NCI-H82 treated with DMSO at 0.1 percent for 48 hours (cell line): ENCODE results near the gene CACNA2D3.

Source experiments
- DNase-seq: peaks from one replicate; lab custom pipeline; 2025; ENCODE audit not compliant: unreplicated experiment; lab: John Stamatoyannopoulos, UW

CACNA2D3 gene

GRCh38 chr3:54168451-54168850, 46.1 kb downstream of the CACNA2D3 start:
- DNase-seq: no peak

DNA sequence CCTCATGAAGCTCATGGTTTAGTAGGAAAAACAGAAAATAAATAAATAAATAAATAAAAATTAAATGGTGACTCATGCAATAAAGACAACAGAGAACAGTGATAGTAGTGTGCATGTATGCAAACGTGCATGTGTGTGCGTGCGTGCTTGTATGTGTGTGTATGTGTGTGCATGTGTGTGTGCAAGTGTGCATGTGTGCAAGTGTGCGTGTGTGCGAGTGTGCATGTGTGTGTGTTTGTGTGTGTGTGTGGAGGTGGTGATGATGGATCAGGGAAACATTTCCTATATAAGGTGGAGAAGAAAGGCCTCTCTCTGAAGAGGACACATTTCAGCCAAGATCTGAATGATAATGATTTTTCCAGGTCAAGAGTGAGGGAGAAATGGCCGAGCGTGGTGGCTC, 47.2 kb downstream of the CACNA2D3 start:
- DNase-seq: no peak

- DNase-seq: no peak
These were observed 49.2 kb downstream of the CACNA2D3 start for GRCh38 chr3:54171509-54171908.

DNA sequence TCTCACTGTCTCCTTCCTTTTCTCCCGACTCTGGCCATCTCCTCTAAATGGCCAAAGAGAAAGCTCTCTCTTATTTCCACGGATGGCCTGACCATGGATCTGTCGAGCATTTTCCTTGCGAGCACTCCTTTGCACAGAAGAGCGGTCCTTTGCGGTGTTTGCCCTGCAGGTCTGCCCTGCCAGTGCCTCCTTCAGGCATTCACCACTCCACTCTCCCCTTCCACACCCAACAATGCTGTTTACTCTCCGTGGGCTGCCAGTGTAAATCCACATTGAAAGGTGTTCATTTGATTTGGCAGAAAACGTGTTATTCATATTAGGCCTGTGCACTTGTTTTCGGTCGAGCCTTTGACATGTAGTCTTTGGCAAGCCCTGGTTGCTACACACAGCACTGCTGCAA, 49.6 kb downstream of the CACNA2D3 start:
- no peak for DNase-seq

DNA sequence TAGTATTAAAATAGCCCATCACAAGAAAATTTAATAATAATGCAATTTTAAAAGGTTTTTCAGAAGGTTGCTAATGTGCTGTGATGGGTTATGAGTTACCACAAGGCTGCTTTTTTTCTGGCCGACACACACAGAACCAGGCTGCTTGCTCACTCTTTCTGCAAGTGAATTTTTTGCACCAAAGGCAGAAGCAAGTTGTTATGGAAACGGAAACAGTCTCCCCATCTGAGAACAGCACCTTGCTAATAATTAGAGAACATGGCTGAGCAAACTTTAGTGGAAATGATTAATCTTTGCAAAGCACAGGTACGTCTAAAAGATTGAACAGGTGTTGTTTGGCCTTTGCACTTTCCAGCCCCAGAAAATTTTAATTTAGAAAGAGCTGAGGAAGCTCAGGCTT, 51.0 kb downstream of the CACNA2D3 start:
- no peak for DNase-seq

- DNase-seq: no peak
These were observed 53.8 kb downstream of the CACNA2D3 start for GRCh38 chr3:54176106-54176505.

DNA sequence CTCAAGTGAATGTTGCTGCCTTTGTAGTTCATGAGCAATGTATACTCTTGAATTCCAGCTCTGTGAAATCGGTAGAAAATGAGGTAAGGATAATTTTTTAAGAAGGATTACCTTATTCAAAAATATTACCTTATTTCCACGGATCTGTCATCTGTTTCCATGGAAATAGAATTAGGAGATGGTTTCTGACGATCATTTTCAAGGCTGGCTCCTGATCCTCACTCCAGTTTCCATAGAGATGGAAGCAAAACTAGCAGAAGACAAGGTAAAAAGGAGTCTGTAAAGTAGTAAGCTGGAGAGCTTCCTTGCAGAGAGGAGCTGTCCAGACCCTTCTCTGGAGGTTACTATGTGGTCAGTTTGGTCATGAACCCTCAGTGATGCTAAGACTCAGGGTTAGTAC, 55.5 kb downstream of the CACNA2D3 start:
- DNase-seq: no peak

GRCh38 chr3:54178376-54178775, 56.0 kb downstream of the CACNA2D3 start:
- no peak for DNase-seq

GRCh38 chr3:54180921-54181320, 58.6 kb downstream of the CACNA2D3 start:
- DNase-seq: no peak

GRCh38 chr3:54182242-54182641, 59.9 kb downstream of the CACNA2D3 start:
- no peak for DNase-seq

DNA sequence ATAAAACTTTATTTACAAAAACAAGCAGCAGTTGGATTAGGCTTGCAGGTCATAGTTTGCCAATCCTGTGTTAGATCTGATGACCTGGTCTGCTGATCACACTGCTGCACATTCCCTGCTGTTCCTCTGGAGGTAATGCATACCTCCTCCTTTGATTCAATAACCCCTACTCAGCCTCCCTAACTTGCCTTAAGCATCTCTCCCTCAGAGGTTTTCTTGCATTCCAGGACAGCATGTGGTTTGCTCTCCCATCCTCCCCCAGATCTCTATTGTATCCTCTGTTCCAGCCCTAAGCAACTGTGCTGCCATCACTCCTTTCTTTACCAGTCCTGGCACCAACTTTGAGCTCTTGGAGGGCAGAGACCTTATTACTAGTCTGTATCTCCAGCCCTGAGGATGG, 63.4 kb downstream of the CACNA2D3 start:
- DNase-seq: no peak

DNA sequence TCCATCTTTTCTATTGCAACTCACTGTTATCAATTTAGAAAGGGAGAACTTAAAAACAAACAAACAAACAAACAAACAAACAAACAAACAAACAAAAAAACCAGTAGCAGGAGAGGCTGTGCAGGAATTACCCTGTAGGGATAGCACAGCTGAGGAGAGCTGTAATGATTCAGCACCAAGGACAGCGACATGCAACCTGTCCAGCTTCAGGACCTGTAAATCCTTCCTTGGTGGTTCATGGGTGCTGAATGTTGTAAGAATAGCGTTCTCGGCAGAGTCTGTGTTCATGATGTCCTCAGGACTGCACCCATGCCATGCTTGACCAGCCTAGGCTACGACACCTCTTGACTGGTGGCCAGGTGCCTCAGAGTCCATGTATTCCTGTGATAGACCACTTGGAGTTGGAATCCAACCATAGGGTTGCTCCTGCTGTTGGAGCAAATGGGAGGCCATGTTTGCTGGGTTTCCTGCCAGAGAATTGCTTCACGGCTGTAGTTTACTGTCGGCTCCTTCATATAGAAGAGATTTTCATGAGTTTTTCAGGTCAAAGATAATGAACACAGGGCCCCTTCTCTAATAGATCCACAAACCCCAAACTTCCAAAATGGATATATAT, 65.9 kb downstream of the CACNA2D3 start:
- DNase-seq: no peak

DNA sequence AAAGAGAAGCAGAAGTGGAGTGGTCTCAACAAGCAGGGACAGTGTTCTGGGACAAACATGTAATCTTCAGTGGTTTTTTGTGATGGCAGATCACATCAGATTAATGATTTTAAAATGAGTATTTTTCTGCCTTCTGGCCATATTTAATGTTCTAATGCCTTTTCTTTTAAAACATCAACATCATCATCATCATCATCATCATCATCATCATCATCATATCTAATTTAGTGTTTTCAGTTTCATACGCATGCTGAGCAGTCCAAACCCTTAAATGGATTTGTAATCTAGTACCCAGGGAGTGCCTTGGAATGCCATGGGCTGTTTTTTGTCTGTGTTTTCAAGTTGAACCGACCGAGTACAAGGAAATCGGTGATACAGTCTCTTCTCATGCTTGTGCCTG, 68.9 kb downstream of the CACNA2D3 start:
- DNase-seq: no peak

GRCh38 chr3:54192026-54192425, 69.7 kb downstream of the CACNA2D3 start:
- DNase-seq: no peak

DNA sequence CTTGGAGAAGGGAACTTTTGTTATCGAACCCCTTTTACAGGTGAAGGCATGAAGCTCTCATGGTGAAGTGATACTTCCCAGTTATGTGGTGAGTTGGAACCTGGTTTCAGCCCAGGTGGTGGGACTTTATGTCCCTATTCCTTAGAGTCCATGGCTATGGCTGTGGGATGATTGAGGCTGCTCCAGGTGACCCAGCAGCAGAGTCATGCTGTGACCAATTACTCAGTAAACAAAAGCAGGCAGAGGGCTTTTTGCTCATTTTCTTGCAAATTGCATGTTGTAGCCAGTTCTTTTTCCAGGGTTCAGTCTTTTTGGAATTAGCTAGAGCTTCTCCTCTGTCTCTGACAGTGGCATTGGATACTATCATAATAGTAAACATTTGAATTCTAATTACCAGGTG, 70.7 kb downstream of the CACNA2D3 start:
- DNase-seq: no peak

DNA sequence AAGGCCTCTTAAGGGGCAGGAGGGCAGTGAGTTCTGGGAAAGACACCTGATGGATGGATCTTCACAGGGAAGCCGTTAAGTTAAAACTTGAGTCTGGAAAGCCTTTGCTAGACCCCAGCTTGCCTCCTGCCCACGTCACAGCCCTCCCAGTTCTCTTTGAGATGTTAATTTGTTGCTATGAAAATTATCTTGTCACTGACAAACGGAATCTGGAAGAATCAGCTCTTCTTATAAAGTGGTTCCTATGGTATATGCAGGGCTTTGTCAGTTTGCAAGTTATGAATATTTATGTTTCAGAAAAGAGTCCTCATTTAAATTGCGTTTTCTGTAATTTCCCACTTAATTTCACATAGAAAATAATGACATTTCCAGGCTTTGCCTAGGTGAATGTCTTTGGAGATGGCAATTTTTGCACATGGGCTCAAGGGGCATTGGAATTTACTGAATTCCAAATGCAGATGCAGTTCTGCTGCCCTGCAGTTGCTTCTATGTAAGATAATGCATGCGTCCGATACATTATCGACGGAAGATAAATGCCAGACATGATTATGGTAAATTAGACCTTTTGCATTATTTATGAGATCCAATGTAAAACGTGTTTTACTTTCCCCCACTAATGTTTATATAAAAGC, 74.1 kb downstream of the CACNA2D3 start:
- DNase-seq: no peak

GRCh38 chr3:54197509-54197908, 75.2 kb downstream of the CACNA2D3 start:
- no peak for DNase-seq

- DNase-seq: no peak
These were observed 76.2 kb downstream of the CACNA2D3 start for GRCh38 chr3:54198556-54198955.

DNA sequence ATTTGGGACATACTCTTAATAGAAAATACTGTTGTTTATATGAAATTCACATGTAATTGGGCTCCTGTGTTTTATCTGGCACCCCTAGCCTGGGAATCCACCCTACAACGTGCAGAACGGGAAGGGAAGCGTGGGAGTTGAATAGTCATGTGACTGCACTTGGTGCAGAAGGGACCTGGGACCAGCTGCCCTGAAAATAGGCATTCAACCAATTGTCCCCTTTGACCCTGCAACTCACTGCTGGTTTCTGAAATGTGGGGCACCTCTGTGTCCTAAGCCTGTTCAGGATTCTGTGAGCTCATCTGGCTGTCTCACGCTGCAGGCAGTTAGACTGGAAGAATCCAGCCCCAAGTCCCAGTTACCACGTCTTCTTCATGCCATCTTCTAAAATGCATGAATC, 79.7 kb downstream of the CACNA2D3 start:
- no peak for DNase-seq

- no peak for DNase-seq
These were observed 80.4 kb downstream of the CACNA2D3 start for GRCh38 chr3:54202651-54203248.

DNA sequence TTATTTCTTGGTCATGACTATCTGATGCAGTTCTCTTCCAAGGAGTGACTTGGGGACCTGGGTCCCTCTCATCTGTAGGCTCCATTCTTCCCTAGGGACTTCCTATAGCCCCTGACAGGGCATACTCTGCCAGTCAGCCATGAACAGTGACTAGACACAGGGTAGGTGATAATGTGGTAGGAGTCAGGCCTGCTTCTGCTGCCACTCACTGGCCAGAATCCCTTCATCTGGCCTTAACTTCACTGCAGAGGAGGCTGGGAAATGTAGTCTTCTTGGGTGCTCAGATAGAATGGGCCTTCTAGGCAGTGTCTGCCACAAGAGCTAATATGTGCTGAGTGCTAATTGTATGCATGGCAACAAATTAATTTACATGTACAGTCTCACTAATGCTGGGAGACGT, 84.5 kb downstream of the CACNA2D3 start:
- no peak for DNase-seq

GRCh38 chr3:54211097-54211496, 88.7 kb downstream of the CACNA2D3 start:
- no peak for DNase-seq

DNA sequence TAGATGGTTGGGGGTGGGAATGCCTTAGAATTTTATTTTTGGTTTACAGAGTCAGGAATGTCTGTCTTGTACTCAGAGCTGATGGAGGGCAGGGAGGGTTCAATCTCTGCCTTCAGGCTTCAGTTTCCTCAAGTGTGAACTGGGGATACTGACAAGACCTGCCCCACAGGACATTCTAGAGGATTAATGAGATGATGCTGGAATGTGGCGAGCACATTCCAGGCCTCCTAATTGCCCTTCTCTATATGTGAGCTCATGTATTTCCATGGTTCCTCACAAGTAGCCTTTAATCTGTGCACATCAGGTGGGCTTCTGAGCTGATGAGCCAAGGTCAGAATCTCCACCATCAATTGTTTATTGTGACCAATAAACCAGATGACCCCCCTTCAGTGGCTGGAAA, 90.4 kb downstream of the CACNA2D3 start:
- no peak for DNase-seq
